ENCODE data around the gene RPS6KA2.

RPS6KA2 gene

DNA sequence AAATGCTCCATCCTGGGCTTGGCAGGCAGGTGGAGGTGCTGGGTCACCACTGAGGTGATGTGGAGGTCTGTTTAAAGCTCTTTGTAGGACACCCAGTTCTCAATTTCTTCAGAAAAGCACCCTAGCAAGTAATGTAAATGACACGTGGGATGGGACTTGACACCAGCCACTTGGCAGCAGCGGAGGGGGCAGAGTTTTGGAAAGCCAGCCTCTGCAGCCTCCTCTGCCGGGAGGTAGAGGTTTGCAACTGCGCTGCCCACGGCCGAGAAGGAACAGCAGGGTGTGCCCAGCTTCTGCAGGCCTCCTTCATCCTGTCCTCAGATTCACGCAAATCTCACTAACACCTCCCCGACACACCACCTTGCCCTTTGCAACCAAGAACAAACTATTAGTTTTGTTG, 117.9 kb downstream of the RPS6KA2 start:
- TF ChIP-seq, protein P1, sequence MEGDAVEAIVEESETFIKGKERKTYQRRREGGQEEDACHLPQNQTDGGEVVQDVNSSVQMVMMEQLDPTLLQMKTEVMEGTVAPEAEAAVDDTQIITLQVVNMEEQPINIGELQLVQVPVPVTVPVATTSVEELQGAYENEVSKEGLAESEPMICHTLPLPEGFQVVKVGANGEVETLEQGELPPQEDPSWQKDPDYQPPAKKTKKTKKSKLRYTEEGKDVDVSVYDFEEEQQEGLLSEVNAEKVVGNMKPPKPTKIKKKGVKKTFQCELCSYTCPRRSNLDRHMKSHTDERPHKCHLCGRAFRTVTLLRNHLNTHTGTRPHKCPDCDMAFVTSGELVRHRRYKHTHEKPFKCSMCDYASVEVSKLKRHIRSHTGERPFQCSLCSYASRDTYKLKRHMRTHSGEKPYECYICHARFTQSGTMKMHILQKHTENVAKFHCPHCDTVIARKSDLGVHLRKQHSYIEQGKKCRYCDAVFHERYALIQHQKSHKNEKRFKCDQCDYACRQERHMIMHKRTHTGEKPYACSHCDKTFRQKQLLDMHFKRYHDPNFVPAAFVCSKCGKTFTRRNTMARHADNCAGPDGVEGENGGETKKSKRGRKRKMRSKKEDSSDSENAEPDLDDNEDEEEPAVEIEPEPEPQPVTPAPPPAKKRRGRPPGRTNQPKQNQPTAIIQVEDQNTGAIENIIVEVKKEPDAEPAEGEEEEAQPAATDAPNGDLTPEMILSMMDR (IDR thresholded peaks at IDR 0.05): no peak

DNA sequence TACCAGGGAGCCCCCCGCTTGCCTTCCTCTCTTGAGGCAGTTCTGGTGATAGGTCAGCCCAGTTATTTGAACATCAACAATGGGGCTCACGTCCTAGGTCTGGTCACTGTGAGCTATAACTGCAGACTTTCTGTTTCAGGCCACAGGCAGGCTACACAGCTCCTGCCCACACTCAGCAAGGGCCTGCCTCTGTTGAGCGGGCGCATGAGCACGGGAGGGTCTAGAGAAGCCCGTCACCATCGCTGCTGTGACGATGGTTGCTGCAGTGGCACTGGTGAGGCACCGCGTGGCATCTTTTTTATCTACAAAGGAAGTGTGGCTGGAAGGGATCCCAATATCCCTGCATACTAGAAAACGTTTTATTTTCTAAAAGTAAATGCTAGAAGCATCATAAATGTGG, 118.3 kb downstream of the RPS6KA2 start:
- TF ChIP-seq, protein P1 (IDR thresholded peaks at IDR 0.05): no peak

DNA sequence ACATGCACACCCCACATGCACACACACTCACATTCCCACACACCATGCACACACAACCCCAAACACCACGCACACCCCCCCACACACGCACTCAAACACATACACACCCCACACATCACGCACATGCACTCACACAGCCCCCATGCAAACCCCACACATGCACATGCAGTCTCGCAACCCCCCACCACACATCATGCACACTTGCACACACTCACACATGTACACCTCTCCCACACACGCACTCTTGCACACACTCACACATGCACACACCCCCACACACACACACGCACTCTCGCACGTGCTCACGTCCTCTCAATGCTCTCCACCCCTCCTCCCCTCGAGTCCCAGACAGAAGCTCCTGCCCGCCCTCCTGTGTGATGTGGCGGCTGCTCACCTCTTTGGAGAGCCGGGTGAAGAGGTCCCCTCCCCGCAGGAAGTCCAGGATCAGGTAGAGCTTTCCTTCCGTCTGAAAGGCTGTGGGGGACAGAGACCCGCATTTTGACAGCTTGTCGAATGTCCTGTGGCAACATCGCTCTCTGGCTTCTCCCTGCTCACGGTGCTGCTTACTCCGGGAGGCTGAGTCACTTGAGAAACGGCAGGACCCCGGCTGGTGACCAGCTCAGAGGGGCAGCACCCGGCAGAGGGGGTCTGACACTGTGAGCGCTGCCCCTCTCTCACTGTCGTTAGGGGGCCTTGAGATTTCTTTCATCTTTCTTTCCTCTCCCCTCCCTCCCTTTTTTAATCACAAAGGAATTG, 119.1 kb downstream of the RPS6KA2 start:
- TF ChIP-seq, protein P1 (IDR thresholded peaks at IDR 0.05): no peak

GRCh38 chr6:166507380-166507779, 119.7 kb downstream of the RPS6KA2 start:
- TF ChIP-seq, protein P1 (IDR thresholded peaks at IDR 0.05): no peak

- TF ChIP-seq, protein P1 (IDR thresholded peaks at IDR 0.05): no peak
These were observed 121.7 kb downstream of the RPS6KA2 start for GRCh38 chr6:166505133-166505905.

- TF ChIP-seq, protein P1 (IDR thresholded peaks at IDR 0.05): no peak
These were observed 123.0 kb downstream of the RPS6KA2 start for GRCh38 chr6:166504100-166504499.

DNA sequence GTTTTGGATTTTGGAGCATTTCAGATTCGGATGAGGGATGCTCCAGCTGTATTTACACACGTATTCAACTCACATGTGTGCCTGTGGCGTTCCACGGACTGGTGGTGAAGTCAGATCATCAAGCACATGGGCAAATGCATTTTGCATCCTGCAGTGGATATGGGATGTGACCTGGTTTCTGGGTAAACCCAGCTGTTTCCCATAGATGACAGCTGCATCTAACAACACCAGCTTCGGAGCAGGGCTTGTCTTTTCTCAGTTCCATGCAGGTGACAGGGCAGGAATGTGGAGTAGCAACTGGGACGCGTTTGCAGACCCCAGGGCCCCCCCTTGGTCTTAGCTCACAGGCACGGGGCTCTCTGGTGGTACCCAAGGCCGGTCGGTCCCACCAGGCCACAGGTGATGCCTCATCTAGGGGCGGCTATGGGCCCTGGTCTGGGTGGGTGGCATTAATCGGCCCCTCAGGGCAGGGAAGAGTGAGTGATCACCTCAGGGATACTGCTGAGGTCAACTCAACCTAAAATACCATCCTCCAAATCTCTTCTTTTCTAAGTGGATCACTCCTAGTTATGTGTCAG, 123.8 kb downstream of the RPS6KA2 start:
- TF ChIP-seq, protein P1 (IDR thresholded peaks at IDR 0.05): no peak

Data from LNCAP (cell line).